ENCODE results near the gene ADSS1.

ADSS1 gene

DNA sequence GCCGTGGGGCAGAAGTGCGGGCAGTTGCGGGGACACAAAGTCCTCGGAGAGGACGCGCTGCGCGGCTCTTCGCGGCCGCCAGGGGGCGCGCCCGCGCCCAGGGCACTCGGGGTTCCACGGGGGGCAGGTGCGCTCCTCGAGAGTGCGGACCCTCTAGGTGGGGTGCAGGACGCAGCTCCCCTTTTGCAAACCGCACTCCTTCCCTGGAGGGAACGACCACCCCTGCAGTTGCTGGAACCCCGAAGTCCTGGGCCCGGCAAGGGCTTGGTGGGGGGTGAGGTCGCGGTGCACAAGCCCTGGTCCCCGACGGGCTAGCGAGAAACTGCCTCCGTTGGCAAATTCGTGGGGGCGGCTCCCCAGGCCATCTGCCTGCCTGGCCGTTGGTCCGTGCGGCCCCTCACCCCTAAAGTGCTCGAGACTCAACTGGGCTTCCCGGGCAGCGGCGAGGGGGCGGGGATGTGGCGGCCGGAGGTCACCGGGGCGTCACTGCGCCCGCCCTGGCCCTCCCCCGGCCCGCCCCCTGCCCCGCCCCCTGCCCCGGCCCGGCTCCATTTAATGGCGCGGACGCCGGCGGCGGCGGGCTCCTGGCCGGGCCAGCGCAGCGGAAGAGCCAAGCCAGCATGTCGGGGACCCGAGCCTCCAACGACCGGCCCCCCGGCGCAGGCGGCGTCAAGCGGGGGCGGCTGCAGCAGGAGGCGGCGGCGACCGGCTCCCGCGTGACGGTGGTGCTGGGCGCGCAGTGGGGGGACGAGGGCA is at the start of gene ADSS1:
Gene ADSS1 (plus strand): TSS at position 579 of the 756 bp plus-strand sequence. CDS start 42 bp downstream, at position 621.
- Histone ChIP-seq H3K4me3 (peak within 1 kb of the TSS; percentile 75), H3K27ac (peak within 1 kb of the TSS; percentile 73 to 89)
- TF ChIP-seq, protein P1, sequence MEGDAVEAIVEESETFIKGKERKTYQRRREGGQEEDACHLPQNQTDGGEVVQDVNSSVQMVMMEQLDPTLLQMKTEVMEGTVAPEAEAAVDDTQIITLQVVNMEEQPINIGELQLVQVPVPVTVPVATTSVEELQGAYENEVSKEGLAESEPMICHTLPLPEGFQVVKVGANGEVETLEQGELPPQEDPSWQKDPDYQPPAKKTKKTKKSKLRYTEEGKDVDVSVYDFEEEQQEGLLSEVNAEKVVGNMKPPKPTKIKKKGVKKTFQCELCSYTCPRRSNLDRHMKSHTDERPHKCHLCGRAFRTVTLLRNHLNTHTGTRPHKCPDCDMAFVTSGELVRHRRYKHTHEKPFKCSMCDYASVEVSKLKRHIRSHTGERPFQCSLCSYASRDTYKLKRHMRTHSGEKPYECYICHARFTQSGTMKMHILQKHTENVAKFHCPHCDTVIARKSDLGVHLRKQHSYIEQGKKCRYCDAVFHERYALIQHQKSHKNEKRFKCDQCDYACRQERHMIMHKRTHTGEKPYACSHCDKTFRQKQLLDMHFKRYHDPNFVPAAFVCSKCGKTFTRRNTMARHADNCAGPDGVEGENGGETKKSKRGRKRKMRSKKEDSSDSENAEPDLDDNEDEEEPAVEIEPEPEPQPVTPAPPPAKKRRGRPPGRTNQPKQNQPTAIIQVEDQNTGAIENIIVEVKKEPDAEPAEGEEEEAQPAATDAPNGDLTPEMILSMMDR (IDR thresholded peaks at IDR 0.05) = peak; percentile 57
- no peak for DNase-seq (ENCODE audit: low spot score)

DNA sequence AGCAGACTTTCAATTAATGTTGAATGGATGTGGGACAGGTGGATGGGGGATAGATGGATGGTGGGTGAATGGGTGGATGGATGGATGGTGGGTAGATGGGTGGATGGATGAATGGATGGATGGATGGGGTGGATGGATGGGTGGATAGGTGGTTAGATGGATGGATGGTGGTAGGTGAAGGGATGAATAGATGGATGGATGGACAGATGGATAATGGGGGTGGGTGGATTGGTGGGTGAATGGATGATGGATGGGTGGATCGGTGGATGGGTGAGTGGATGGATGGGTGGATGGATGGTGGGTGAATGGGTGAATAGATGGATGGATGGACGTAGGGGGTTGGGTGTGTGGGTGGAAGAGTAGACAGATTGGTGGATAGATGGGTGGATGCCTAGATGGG is 48.6 kb upstream of the ADSS1 start:
- Histone ChIP-seq H3K27ac (no peak overlapping the region), H3K4me3 (no peak overlapping the region)
- TF ChIP-seq, protein P1 (IDR thresholded peaks at IDR 0.05) = no peak
- no peak for DNase-seq (ENCODE audit: low spot score)

DNA sequence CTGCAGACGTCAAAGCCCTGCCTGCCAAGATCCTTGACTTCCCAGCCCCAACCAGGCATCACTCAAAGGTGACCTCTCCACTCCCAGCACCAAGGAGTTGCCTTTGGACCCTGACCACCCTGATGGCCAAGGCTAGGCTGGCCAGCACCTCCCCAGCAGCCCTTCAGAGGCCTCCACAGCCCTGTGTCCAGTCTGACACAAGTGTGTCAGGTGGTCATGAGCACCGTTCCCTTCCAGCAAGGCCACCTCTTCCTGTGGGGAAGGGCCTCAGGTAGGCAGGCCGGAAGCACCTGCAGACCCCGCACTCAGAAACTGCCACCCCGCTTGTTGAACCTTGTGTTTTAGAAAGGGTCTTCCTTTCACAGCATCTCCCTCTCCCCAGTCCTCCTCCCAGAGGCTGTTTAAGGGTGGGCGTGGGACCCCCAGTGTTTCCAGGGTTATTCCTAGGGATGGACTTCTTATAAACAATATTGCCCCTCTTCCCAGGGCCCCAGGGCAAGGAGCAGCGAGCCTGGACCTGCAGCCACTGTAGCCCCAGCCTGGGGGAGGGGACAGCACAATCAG is 47.8 kb upstream of the ADSS1 start:
- peak overlapping the region in 1 of 2 donors; percentile 93 for H3K27ac ChIP-seq
- TF ChIP-seq, protein P1 (IDR thresholded peaks at IDR 0.05) = no peak
- no peak for DNase-seq (ENCODE audit: low spot score)
- no peak overlapping the region for H3K4me3 ChIP-seq

DNA sequence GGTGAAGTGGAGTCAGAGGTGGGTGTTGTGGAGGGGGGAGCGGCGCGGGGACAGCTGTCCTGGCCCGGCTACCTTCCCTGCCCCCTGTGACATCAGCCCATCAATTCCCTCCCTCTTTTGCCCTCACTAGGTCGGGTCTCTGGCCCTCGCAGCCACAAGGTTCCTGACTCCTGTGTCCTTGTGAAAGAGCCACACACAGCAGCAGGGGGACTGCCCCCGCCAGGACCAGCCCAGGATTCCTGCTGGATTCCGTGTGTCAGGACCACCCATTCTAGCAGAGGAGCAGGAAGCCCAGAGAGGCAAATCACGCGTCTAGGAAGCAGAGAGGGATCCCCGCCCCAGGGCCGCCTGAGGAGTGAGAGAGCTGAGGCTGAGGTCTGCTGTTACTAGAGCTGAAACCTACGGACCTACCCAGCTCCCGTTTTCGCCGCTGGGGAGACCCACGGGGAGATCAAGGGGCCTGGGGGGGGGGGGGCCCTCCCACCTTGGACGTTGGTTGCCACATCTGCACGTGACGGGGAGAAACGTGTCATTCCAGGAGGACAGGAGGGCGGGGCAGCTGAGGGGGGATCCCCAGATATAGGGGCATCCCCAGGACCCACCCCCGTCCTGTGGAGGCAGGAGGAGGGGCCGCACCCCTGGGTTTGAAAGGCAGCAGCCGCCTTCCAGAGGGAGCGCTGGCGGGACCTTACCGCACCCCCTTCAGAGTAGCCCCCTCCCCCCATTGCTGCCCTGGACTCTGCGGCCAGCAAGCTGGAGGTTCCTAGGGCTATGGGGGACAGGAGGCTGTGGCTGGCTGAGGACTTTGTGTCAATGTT is 47.1 kb upstream of the ADSS1 start:
- DNase-seq (ENCODE audit: low spot score) = peak; percentile 76
- peak overlapping the region; percentile 85 to 93 for H3K27ac ChIP-seq
- H3K4me3 ChIP-seq = peak overlapping the region; percentile 78
- TF ChIP-seq, protein P1 (IDR thresholded peaks at IDR 0.05) = no peak

DNA sequence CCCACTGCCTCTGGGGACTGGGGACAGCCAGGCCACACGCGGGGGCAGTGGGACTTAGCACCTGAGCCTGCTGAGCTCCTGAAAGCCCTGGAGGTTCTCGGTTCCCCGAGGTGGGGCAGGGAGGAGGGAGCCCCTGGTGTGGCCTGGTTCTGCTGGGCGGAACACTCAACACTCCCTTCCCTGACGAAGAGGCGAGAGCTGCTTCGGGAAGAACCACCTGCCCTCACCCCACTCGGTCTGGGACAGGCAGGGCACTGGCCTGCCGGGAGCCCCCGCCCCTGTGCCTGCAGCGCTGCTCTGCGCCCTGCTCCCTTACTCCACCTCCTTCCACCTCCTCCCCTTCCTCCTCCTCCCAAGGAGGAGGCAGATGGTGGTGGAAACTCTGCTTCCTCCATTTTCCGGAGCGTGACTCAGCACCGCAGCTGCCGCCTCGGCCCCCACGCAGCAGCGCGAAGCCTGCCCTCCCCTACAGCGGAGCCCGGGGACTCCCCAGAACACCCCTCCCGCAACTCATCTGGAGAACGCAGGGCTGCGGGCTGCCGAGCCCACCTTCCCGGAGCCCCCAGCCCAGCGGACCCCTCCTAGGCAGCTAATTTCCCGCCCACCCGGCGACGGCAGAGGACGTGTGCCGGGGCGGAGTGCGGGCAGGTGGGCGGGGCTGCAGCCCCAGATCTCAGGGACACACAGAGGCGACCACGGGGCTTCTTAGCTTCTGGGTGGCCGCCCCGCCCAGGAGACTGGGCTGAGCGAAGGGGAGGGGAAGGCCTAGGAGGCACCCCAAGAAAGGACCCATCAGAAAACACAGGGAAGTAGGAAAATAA is 46.3 kb upstream of the ADSS1 start:
- TF ChIP-seq, protein P1 (IDR thresholded peaks at IDR 0.05) = no peak
- Histone ChIP-seq H3K27ac (peak overlapping the region; percentile 85 to 93), H3K4me3 (peak overlapping the region; percentile 78)
- DNase-seq (ENCODE audit: low spot score) = peak; percentile 85

DNA sequence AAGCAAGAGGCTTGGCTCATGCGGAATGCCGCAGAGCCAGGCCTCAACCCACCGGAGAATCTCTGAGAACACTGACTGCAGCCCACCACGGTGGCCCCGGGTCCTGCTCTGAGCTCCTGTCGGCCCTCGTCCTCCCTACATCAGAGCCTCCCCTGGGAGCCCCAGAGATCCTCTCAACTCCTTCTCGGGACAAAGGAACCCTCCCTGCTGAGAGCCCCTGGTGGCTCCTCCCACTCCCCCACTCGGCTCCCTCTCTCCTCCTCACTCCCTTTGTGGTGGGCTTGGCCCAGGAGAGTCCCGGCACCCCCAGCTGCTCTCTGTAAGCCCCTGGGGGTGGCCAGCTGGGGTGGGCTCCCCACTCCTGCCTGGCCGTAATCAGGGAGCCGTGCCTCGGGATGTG is 45.7 kb upstream of the ADSS1 start:
- H3K27ac ChIP-seq = peak overlapping the region; percentile 85 to 93
- DNase-seq (ENCODE audit: low spot score) = peak; percentile 76
- peak overlapping the region; percentile 78 for H3K4me3 ChIP-seq
- TF ChIP-seq, protein P1 (IDR thresholded peaks at IDR 0.05) = no peak
